Sigmoid colon (tissue), 3 donors: Measurements from ENCODE around the gene GNAQ.

ENCODE experiments used
- POLR2A ChIP-seq, 2 donors: fragments of 450-650 bp; IDR thresholded peaks; one replicate each; pipeline ENCODE4 v1.6.1; 2016; ENCODE audit warnings: antibody characterized with exemption in 2 of 2, mild to moderate bottlenecking in 2 of 2, moderate library complexity in 2 of 2
- TF ChIP-seq, protein P1 (sequence below), 4 experiments: fragments of 450-650 bp in 3 of 4; fragments of 200-600 bp in 1 of 4; IDR thresholded peaks; one replicate each; pipeline ENCODE4 v1.5.1; 2016 to 2019; ENCODE audit warnings: antibody characterized with exemption in 4 of 4, mild to moderate bottlenecking in 3 of 4, moderate library complexity in 2 of 4

DNA sequence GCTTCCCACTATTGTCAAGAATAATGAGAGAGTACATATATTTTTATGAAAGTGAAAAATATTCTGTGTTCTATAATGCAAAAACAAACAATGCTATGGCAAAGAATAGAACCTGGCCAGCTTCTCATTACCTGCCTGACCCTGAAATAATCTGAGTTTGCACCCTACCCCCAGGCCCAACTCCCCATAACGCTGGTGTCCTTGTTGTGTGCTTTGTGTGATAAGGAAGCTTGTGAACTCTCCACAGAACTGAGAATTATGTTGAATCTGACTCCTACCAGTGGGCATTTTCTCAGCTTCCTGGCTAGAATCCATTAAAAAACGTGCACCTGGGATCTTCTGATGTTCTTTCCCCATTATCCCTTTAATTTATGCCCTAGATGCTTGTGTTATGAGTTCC is 205.5 kb downstream of the GNAQ start:
- TF ChIP-seq POLR2A (IDR thresholded peaks at IDR 0.05) = no peak
- TF ChIP-seq, protein P1, sequence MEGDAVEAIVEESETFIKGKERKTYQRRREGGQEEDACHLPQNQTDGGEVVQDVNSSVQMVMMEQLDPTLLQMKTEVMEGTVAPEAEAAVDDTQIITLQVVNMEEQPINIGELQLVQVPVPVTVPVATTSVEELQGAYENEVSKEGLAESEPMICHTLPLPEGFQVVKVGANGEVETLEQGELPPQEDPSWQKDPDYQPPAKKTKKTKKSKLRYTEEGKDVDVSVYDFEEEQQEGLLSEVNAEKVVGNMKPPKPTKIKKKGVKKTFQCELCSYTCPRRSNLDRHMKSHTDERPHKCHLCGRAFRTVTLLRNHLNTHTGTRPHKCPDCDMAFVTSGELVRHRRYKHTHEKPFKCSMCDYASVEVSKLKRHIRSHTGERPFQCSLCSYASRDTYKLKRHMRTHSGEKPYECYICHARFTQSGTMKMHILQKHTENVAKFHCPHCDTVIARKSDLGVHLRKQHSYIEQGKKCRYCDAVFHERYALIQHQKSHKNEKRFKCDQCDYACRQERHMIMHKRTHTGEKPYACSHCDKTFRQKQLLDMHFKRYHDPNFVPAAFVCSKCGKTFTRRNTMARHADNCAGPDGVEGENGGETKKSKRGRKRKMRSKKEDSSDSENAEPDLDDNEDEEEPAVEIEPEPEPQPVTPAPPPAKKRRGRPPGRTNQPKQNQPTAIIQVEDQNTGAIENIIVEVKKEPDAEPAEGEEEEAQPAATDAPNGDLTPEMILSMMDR (IDR thresholded peaks at IDR 0.05) = no peak
